ENCODE results near the gene ALDH1A1. TPM values are rescaled to one million over a fixed set of nuclear protein-coding genes. Genes with fewer than 3 reads are reported as not detected.

ALDH1A1 gene
- polyA plus RNA-seq, 1 experiment = 7.0 TPM

DNA sequence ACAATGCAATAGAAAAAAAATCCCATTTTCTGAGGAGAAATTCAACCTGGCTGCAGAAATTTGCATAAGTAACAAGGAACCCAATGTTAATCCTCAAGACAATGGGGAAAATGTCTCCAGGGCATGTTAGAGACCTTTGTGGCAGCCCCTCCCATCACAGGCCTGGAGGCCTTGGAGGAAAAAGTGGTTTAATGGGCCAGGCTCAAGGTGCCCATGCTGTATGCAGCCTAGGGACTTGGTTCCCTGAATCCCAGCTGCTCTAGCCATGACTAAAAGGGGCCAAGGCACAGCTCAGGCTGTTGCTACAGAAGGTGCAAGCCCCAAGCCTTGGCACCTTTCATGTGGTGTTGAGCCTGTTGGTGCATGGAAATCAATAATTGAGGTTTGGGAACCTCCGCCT lies 66.5 kb downstream of the ALDH1A1 start:
- no peak for DNase-seq (ENCODE audit: low read depth, low spot score)
- CTCF ChIA-PET = no interaction called here
- Histone ChIP-seq H3K9me3 (ENCODE audit: control insufficient read depth, insufficient read depth, low read length) (no peaks in the 10 kb centered on the region), H3K4me3 (ENCODE audit: low read depth, low read length) (no peak overlapping the region), H3K27ac (ENCODE audit: low read depth, low read length) (no peak overlapping the region), H3K27me3 (ENCODE audit: control insufficient read depth, insufficient read depth, low read length) (peaks cover 2% of the 10 kb centered on the region)
- TF ChIP-seq, protein P1, sequence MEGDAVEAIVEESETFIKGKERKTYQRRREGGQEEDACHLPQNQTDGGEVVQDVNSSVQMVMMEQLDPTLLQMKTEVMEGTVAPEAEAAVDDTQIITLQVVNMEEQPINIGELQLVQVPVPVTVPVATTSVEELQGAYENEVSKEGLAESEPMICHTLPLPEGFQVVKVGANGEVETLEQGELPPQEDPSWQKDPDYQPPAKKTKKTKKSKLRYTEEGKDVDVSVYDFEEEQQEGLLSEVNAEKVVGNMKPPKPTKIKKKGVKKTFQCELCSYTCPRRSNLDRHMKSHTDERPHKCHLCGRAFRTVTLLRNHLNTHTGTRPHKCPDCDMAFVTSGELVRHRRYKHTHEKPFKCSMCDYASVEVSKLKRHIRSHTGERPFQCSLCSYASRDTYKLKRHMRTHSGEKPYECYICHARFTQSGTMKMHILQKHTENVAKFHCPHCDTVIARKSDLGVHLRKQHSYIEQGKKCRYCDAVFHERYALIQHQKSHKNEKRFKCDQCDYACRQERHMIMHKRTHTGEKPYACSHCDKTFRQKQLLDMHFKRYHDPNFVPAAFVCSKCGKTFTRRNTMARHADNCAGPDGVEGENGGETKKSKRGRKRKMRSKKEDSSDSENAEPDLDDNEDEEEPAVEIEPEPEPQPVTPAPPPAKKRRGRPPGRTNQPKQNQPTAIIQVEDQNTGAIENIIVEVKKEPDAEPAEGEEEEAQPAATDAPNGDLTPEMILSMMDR (IDR thresholded peaks at IDR 0.05; ENCODE audit: low read depth, low read length) = no peak
- POLR2A ChIA-PET = no interaction called here

DNA sequence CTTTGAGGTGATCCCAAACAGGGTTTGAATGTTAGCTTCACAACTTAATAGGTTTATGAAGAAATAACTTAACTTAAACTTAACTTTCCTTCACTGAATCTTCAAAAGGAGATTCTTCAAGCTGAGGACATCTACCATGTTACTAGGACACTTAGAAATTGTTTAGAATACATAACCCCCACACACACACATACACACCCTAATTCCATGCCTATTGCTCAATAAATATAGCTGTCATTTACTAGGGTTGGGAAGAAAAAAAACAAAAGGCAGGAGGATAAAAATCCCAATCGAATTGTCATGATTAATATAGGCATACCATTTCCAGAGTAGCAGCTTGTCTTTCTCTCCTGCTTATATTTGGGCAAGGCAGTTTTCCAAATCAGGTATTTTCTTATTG lies 68.3 kb downstream of the ALDH1A1 start:
- POLR2A ChIA-PET = no interaction called here
- no peak for DNase-seq (ENCODE audit: low read depth, low spot score)
- CTCF ChIA-PET = no interaction called here
- TF ChIP-seq, protein P1 (IDR thresholded peaks at IDR 0.05; ENCODE audit: low read depth, low read length) = no peak
- H3K27ac ChIP-seq (ENCODE audit: low read depth, low read length) = no peak overlapping the region
- no peak overlapping the region for H3K4me3 ChIP-seq (ENCODE audit: low read depth, low read length)
- no peaks in the 10 kb centered on the region for H3K9me3 ChIP-seq (ENCODE audit: control insufficient read depth, insufficient read depth, low read length)
- no peaks in the 10 kb centered on the region for H3K27me3 ChIP-seq (ENCODE audit: control insufficient read depth, insufficient read depth, low read length)

DNA sequence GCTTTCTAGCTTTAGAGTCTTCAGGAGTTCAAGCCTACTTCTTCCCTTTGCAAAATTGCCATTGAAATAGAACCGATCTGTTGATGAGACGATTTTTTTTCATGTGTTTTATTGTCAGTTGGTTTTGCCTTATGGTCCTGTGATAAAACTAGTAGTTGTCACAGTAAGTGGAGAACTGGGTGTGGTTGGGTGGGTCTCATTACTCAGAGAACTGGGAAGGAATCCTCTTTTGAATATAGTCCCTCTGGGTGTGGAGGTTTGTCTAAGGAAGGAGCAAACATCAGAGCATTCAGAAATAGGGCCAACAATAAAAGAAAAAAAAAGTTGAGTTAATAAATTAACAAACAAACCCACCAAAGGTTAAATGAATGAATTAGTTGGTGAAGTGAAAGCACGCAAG lies 69.0 kb downstream of the ALDH1A1 start:
- Histone ChIP-seq H3K27me3 (ENCODE audit: control insufficient read depth, insufficient read depth, low read length) (no peaks in the 10 kb centered on the region), H3K9me3 (ENCODE audit: control insufficient read depth, insufficient read depth, low read length) (no peaks in the 10 kb centered on the region), H3K27ac (ENCODE audit: low read depth, low read length) (no peak overlapping the region), H3K4me3 (ENCODE audit: low read depth, low read length) (no peak overlapping the region)
- ChIA-PET POLR2A (no interaction called here), CTCF (no interaction called here)
- no peak for DNase-seq (ENCODE audit: low read depth, low spot score)
- TF ChIP-seq, protein P1 (IDR thresholded peaks at IDR 0.05; ENCODE audit: low read depth, low read length) = no peak

DNA sequence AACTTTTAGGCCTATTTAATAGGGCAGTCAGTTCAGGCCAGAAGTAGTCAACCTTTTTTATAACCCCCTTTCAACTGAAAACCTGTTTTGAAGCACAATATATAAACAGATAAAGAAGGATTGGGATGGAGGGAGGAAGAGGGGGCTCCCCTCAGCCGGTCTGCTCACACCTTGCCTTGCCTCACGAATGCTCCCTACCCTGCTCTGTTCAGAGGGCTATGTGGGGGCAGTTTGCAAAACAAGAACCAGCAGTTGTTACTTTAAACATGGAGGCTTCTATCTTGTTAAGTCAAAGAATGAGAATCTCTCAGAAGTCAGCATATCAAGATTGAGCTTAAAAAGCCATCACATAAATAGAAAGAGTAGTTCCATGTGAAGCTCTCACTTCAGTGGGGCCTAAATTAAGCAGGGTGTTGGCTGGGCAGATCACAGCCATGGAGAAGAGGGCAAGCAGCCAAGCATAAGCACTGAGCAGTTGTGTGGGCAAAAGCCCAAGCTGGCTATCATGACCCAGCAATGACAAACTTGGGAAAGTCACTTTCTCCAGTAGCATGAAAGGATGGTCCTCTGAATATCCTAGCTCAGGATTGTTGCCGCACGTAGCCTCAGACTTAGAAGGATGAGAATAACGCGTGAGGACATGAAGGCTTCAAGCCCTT lies 70.6 kb downstream of the ALDH1A1 start:
- CTCF ChIA-PET = interaction anchor here (0.6 to 1.3 kb wide), 2 partner anchors 25 to 516 kb away, joined by 3 read pairs; no protein-coding TSS in a partner anchor
- TF ChIP-seq, protein P1 (IDR thresholded peaks at IDR 0.05; ENCODE audit: low read depth, low read length) = no peak

DNA sequence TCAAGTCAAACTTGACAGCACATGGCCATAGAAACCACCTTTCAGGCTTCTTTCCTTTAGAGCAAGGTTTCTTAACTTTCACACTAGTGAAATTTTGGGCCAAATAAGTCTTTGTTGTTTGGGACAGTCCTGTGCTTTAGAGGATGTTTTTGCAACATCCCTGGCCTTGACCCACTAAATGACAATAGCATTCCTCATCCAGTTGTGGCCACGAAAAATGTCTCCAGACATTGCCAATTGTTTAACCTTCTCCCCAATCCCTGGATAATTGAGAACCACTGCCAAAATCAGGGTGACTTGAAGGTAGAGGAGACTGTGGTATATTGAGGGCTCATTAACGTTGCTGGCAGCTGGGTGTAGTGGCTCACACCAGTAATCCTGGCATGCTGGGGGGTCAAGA lies 72.0 kb downstream of the ALDH1A1 start:
- no peak overlapping the region for H3K27ac ChIP-seq (ENCODE audit: low read depth, low read length)
- no peaks in the 10 kb centered on the region for H3K9me3 ChIP-seq (ENCODE audit: control insufficient read depth, insufficient read depth, low read length)
- no peak for DNase-seq (ENCODE audit: low read depth, low spot score)
- ChIA-PET POLR2A (no interaction called here), CTCF (no interaction called here)
- TF ChIP-seq, protein P1 (IDR thresholded peaks at IDR 0.05; ENCODE audit: low read depth, low read length) = no peak
- H3K27me3 ChIP-seq (ENCODE audit: control insufficient read depth, insufficient read depth, low read length) = no peaks in the 10 kb centered on the region
- H3K4me3 ChIP-seq (ENCODE audit: low read depth, low read length) = no peak overlapping the region

More for the DNA sequence above, 70.6 kb downstream of the ALDH1A1 start:
- H3K27ac ChIP-seq (ENCODE audit: low read depth, low read length) = no peak overlapping the region
- no peaks in the 10 kb centered on the region for H3K27me3 ChIP-seq (ENCODE audit: control insufficient read depth, insufficient read depth, low read length)
- POLR2A ChIA-PET = no interaction called here
- no peaks in the 10 kb centered on the region for H3K9me3 ChIP-seq (ENCODE audit: control insufficient read depth, insufficient read depth, low read length)
- H3K4me3 ChIP-seq (ENCODE audit: low read depth, low read length) = no peak overlapping the region
- no peak for DNase-seq (ENCODE audit: low read depth, low spot score)

Data from AG04450 (cell line).